Activated CD8-positive, alpha-beta T cell treated with anti-CD3 and anti-CD28 coated beads, Interleukin-2, amount 10 ng/mL, durations not matched to agents 7 days and 5 days (primary cell): ENCODE measurements around the gene XAB2. TPM values are rescaled to one million over a fixed set of nuclear protein-coding genes. Genes with fewer than 3 reads are reported as not detected.

Source experiments
- ATAC-seq: fragments of 150-1000 bp; cut with Tn5 transposase; one replicate; pipeline ENCODE4 v1.10.0; 2021; ENCODE audit warnings: moderate library complexity
- CTCF ChIA-PET: fragments of 350-600 bp; sonication (Branson Sonifier 250); formaldehyde crosslinking; loops from one replicate; lab custom pipeline; 2021; ENCODE audit warnings: antibody characterized with exemption; lab: Charles Lee
- POLR2A ChIA-PET: fragments of 350-600 bp; sonication (Branson Sonifier 250); formaldehyde crosslinking; loops from one replicate; lab custom pipeline; 2021; ENCODE audit warnings: antibody characterized with exemption; lab: Charles Lee
- DNase-seq: peaks from one replicate; pipeline ENCODE4 v3.0.0-alpha.2; 2020
- H3K27ac Mint-ChIP-seq: one replicate; pipeline ENCODE4 v1.8.0; 2021; ENCODE audit warnings: mild to moderate bottlenecking, mixed read lengths
- H3K27me3 Mint-ChIP-seq: one replicate; pipeline ENCODE4 v1.8.0; 2021; ENCODE audit warnings: low read depth, mixed read lengths
- H3K36me3 Mint-ChIP-seq: one replicate; pipeline ENCODE4 v1.8.0; 2021; ENCODE audit warnings: low read depth, mixed read lengths
- H3K4me1 Mint-ChIP-seq: one replicate; pipeline ENCODE4 v1.8.0; 2021; ENCODE audit warnings: low read depth, mixed read lengths
- H3K4me3 Mint-ChIP-seq: one replicate; pipeline ENCODE4 v1.8.0; 2021; ENCODE audit warnings: mild to moderate bottlenecking, mixed read lengths
- H3K9me3 Mint-ChIP-seq: one replicate; pipeline ENCODE4 v1.8.0; 2022; ENCODE audit warnings: mixed read lengths; ENCODE audit not compliant: insufficient read depth
- total RNA-seq, 2 experiments: library from RNA; stranded (reverse); gene quantifications; one replicate each; pipeline ENCODE4 v1.2.3, GENCODE V29; 2021

XAB2 gene
- total RNA-seq, 2 experiments from 2014 or later: 44.8 to 46.9 TPM

- ChIA-PET CTCF (interaction anchor here (1.2 kb wide), 1 partner anchor 64 kb away, joined by 3 read pairs; no protein-coding TSS in a partner anchor), POLR2A (no interaction called here)
- DNase-seq: no peak
- no peak for ATAC-seq
- no peaks in the 10 kb centered on the region for H3K9me3 Mint-ChIP-seq
- no peak overlapping the region for H3K4me3 Mint-ChIP-seq
- no peaks in the 10 kb centered on the region for H3K27me3 Mint-ChIP-seq
- peaks cover 49% of the 10 kb centered on the region for H3K4me1 Mint-ChIP-seq
- peak overlapping the region; percentile 60 for H3K27ac Mint-ChIP-seq
- H3K36me3 Mint-ChIP-seq: peaks cover 15% of the 10 kb centered on the region
These were observed 3.2 kb upstream of the XAB2 start for GRCh38 chr19:7632340-7633203.

GRCh38 chr19:7631577-7631976, 2.2 kb upstream of the XAB2 start:
- Mint-ChIP-seq H3K27ac (no peak overlapping the region), H3K36me3 (peaks cover 21% of the 10 kb centered on the region), H3K9me3 (no peaks in the 10 kb centered on the region), H3K4me1 (peaks cover 43% of the 10 kb centered on the region), H3K4me3 (no peak overlapping the region), H3K27me3 (no peaks in the 10 kb centered on the region)
- ChIA-PET CTCF (interaction anchor here (1.2 to 2.6 kb wide), 2 partner anchors 21 to 63 kb away, joined by 3 to 13 read pairs; no protein-coding TSS in a partner anchor), POLR2A (interaction anchor here (2.0 kb wide), 1 partner anchor 17 kb away, joined by 6 read pairs; no protein-coding TSS in a partner anchor)
- DNase-seq: no peak
- ATAC-seq: no peak

GRCh38 chr19:7628589-7629311, 595 bp downstream of the XAB2 start:
- peaks cover 28% of the 10 kb centered on the region for H3K36me3 Mint-ChIP-seq
- DNase-seq: no peak
- H3K4me3 Mint-ChIP-seq: peak overlapping the region; percentile 94
- no peak for ATAC-seq
- peaks cover 35% of the 10 kb centered on the region for H3K4me1 Mint-ChIP-seq
- no peaks in the 10 kb centered on the region for H3K27me3 Mint-ChIP-seq
- no peaks in the 10 kb centered on the region for H3K9me3 Mint-ChIP-seq
- ChIA-PET POLR2A (interaction anchor here (0.7 to 1.8 kb wide), 12 partner anchors 7 to 291 kb away, joined by 3 to 13 read pairs (median 5); partner anchors contain the start of genes SNAPC2, STXBP2 and TRAPPC5), CTCF (interaction anchor here (0.5 to 2.1 kb wide), 3 partner anchors 53 to 171 kb away, joined by 3 to 20 read pairs (median 5); partner anchors contain the start of gene TRAPPC5)
- peak overlapping the region; percentile 98 for H3K27ac Mint-ChIP-seq

GRCh38 chr19:7627166-7627565, 2.2 kb downstream of the XAB2 start:
- Mint-ChIP-seq H3K9me3 (no peaks in the 10 kb centered on the region), H3K4me3 (no peak overlapping the region), H3K4me1 (peaks cover 35% of the 10 kb centered on the region), H3K27me3 (no peaks in the 10 kb centered on the region), H3K36me3 (peaks cover 32% of the 10 kb centered on the region), H3K27ac (no peak overlapping the region)
- no peak for ATAC-seq
- ChIA-PET POLR2A (interaction anchor here (0.6 kb wide), 3 partner anchors 89 to 1096 kb away, joined by 3 read pairs; no protein-coding TSS in a partner anchor), CTCF (interaction anchor here (1.4 kb wide), 1 partner anchor 59 kb away, joined by 3 read pairs; no protein-coding TSS in a partner anchor)
- no peak for DNase-seq

GRCh38 chr19:7625763-7626372, 3.5 kb downstream of the XAB2 start:
- CTCF ChIA-PET: interaction anchor here (1.4 kb wide), 1 partner anchor 57 kb away, joined by 3 read pairs; no protein-coding TSS in a partner anchor
- H3K27me3 Mint-ChIP-seq: no peaks in the 10 kb centered on the region
- DNase-seq (no peak), ATAC-seq (no peak)
- H3K9me3 Mint-ChIP-seq: no peaks in the 10 kb centered on the region
- no peak overlapping the region for H3K4me3 Mint-ChIP-seq
- H3K4me1 Mint-ChIP-seq: peaks cover 30% of the 10 kb centered on the region
- no peak overlapping the region for H3K27ac Mint-ChIP-seq
- POLR2A ChIA-PET: no interaction called here
- peaks cover 35% of the 10 kb centered on the region for H3K36me3 Mint-ChIP-seq

GRCh38 chr19:7624810-7625209, 4.5 kb downstream of the XAB2 start:
- Mint-ChIP-seq H3K27me3 (no peaks in the 10 kb centered on the region), H3K4me3 (no peak overlapping the region), H3K9me3 (no peaks in the 10 kb centered on the region), H3K27ac (no peak overlapping the region), H3K4me1 (peaks cover 22% of the 10 kb centered on the region), H3K36me3 (peaks cover 34% of the 10 kb centered on the region)
- ATAC-seq: no peak
- ChIA-PET CTCF (no interaction called here), POLR2A (no interaction called here)
- no peak for DNase-seq

GRCh38 chr19:7623725-7624603, 5.4 kb downstream of the XAB2 start:
- Mint-ChIP-seq H3K27ac (no peak overlapping the region), H3K4me1 (peaks cover 15% of the 10 kb centered on the region), H3K9me3 (no peaks in the 10 kb centered on the region), H3K36me3 (peaks cover 28% of the 10 kb centered on the region), H3K27me3 (no peaks in the 10 kb centered on the region), H3K4me3 (no peak overlapping the region)
- ChIA-PET CTCF (no interaction called here), POLR2A (interaction anchor here (1.4 kb wide), 1 partner anchor 14 kb away, joined by 5 read pairs; the partner anchor contains the start of gene STXBP2)
- no peak for ATAC-seq
- no peak for DNase-seq

GRCh38 chr19:7622933-7623685, 6.2 kb downstream of the XAB2 start:
- Mint-ChIP-seq H3K9me3 (no peaks in the 10 kb centered on the region), H3K27ac (no peak overlapping the region), H3K4me3 (no peak overlapping the region), H3K27me3 (no peaks in the 10 kb centered on the region), H3K36me3 (peaks cover 34% of the 10 kb centered on the region), H3K4me1 (peaks cover 6% of the 10 kb centered on the region)
- POLR2A ChIA-PET: interaction anchor here (1.4 kb wide), 1 partner anchor 14 kb away, joined by 5 read pairs; the partner anchor contains the start of gene STXBP2
- no peak for ATAC-seq
- no peak for DNase-seq
- CTCF ChIA-PET: interaction anchor here (1.2 kb wide), 1 partner anchor 55 kb away, joined by 3 read pairs; no protein-coding TSS in a partner anchor

- peaks cover 31% of the 10 kb centered on the region for H3K36me3 Mint-ChIP-seq
- ChIA-PET POLR2A (interaction anchor here (1.0 kb wide), 1 partner anchor 9 kb away, joined by 6 read pairs; the partner anchor contains the start of genes PET100 and XAB2), CTCF (no interaction called here)
- no peak overlapping the region for H3K4me3 Mint-ChIP-seq
- ATAC-seq: no peak
- DNase-seq: no peak
- H3K4me1 Mint-ChIP-seq: no peaks in the 10 kb centered on the region
- H3K27me3 Mint-ChIP-seq: no peaks in the 10 kb centered on the region
- H3K9me3 Mint-ChIP-seq: no peaks in the 10 kb centered on the region
- H3K27ac Mint-ChIP-seq: no peak overlapping the region
These were observed 8.6 kb downstream of the XAB2 start for GRCh38 chr19:7620442-7621412.
